AG20443 (cell line): Measurements from ENCODE around the gene PPARA.
"Not testable (repeated sequence)": the region's sequence is repeated elsewhere in the genome, so short reads cannot be mapped to it uniquely, and the experiment has no call there.

ENCODE experiments used
- DNase-seq: peaks from one replicate; pipeline ENCODE4 v3.0.0; 2012; ENCODE audit warnings: low spot score, mixed read lengths

The PPARA gene

GRCh38 chr22:46244771-46245170, 94.4 kb downstream of the PPARA start:
- no peak for DNase-seq

- peak; percentile 24 for DNase-seq
These were observed 95.2 kb downstream of the PPARA start for GRCh38 chr22:46245511-46245910.

- DNase-seq, result no peak
These were observed 95.9 kb downstream of the PPARA start for GRCh38 chr22:46246178-46246577.

GRCh38 chr22:46247443-46247975, 97.2 kb downstream of the PPARA start:
- DNase-seq, result no peak

- DNase-seq, result peak; percentile 99
These were observed 99.9 kb downstream of the PPARA start, which contains the start of gene CDPF1 for GRCh38 chr22:46250035-46250782. TSS of gene CDPF1 (minus strand) at chr22:46250293. CDS start at chr22:46248284, 2,009 bp downstream.

GRCh38 chr22:46250783-46251125, 100.4 kb downstream of the PPARA start:
- DNase-seq, result no peak

- DNase-seq, result no peak
These were observed 100.9 kb downstream of the PPARA start for GRCh38 chr22:46251266-46251665.

GRCh38 chr22:46251816-46252380, 101.6 kb downstream of the PPARA start:
- no peak for DNase-seq

GRCh38 chr22:46256358-46256958, 106.1 kb downstream of the PPARA start:
- no peak for DNase-seq

GRCh38 chr22:46259374-46259773, 109.0 kb downstream of the PPARA start:
- no peak for DNase-seq

- DNase-seq, result no peak
These were observed 109.7 kb downstream of the PPARA start for GRCh38 chr22:46260038-46260437.

- peak; percentile 42 for DNase-seq
These were observed 112.3 kb downstream of the PPARA start for GRCh38 chr22:46262449-46263215.

GRCh38 chr22:46263216-46263590, 112.9 kb downstream of the PPARA start, which contains the start of gene PKDREJ:
TSS of gene PKDREJ (minus strand) at chr22:46263343. CDS start at chr22:46263322, 21 bp downstream.
- DNase-seq, result peak; percentile 27

GRCh38 chr22:46264520-46264919, 114.2 kb downstream of the PPARA start:
- DNase-seq, result not testable (repeated sequence)

- DNase-seq, result not testable (repeated sequence)
These were observed 115.3 kb downstream of the PPARA start for GRCh38 chr22:46265627-46266026.

- peak; percentile 99 for DNase-seq
These were observed 117.3 kb downstream of the PPARA start, which contains the start of gene TTC38 for GRCh38 chr22:46267431-46268279. TSS of gene TTC38 (plus strand) at chr22:46268008. CDS start at chr22:46268040, 32 bp downstream.

- no peak for DNase-seq
These were observed 119.2 kb downstream of the PPARA start for GRCh38 chr22:46269564-46269963.

GRCh38 chr22:46272196-46272595, 121.9 kb downstream of the PPARA start:
- no peak for DNase-seq

- DNase-seq, result no peak
These were observed 122.6 kb downstream of the PPARA start for GRCh38 chr22:46272762-46273431.

GRCh38 chr22:46273432-46274148, 123.3 kb downstream of the PPARA start:
- no peak for DNase-seq
